Liver (tissue), 9 donors: ENCODE data around the gene FBLIM1. TPM values are rescaled to one million over a fixed set of nuclear protein-coding genes. Genes with fewer than 3 reads are reported as not detected.
"Not testable (repeated sequence)": the region's sequence is repeated elsewhere in the genome, so short reads cannot be mapped to it uniquely, and the experiment has no call there.

Experiments
- DNase-seq: peaks from one replicate; pipeline ENCODE4 v3.0.0-alpha.2; 2017; ENCODE audit warnings: low spot score
- H3K27ac ChIP-seq, 2 donors: one replicate each; pipeline ENCODE4 v1.7.0; 2013; ENCODE audit warnings: inconsistent platforms in 2 of 2, low read length in 2 of 2, control low read depth in 1 of 2, low read depth in 1 of 2, mild to moderate bottlenecking in 1 of 2
- H3K27me3 ChIP-seq, 4 donors: one replicate each; pipeline versions ENCODE4 v1.6.1 to v1.7.0; 2013; ENCODE audit warnings: low read length in 3 of 4, inconsistent platforms in 1 of 4, mild to moderate bottlenecking in 1 of 4, moderate library complexity in 1 of 4; ENCODE audit not compliant: control insufficient read depth in 4 of 4, insufficient read depth in 4 of 4
- H3K36me3 ChIP-seq, 4 donors: one replicate each; pipeline versions ENCODE4 v1.6.1 to v1.7.0; 2013; ENCODE audit warnings: low read length in 3 of 4, mild to moderate bottlenecking in 3 of 4, low read depth in 1 of 4, moderate library complexity in 1 of 4; ENCODE audit not compliant: control insufficient read depth in 4 of 4, insufficient read depth in 3 of 4
- H3K4me1 ChIP-seq, 4 donors: one replicate each; pipeline versions ENCODE4 v1.6.1 to v1.7.0; 2013; ENCODE audit warnings: low read length in 3 of 4, mild to moderate bottlenecking in 3 of 4, moderate library complexity in 1 of 4; ENCODE audit not compliant: control insufficient read depth in 4 of 4, insufficient read depth in 4 of 4
- H3K4me3 ChIP-seq, 3 donors: one replicate each; pipeline versions ENCODE4 v1.6.1 to v1.7.0; 2013; ENCODE audit warnings: low read length in 3 of 3, control low read depth in 1 of 3, low read depth in 1 of 3, mild to moderate bottlenecking in 1 of 3
- H3K9ac ChIP-seq, 2 donors: one replicate each; pipeline ENCODE4 v1.7.0; 2013; ENCODE audit warnings: low read length in 2 of 2, mild to moderate bottlenecking in 2 of 2, moderate library complexity in 2 of 2, control low read depth in 1 of 2, low read depth in 1 of 2
- H3K9me3 ChIP-seq, 4 donors: one replicate each; pipeline versions ENCODE4 v1.6.1 to v1.7.0; 2013; ENCODE audit warnings: low read length in 3 of 4; ENCODE audit not compliant: control insufficient read depth in 4 of 4
- GABPA ChIP-seq, 2 donors: IDR thresholded peaks in 1 of 2; conservative IDR thresholded peaks in 1 of 2; 2 replicates each; pipeline ENCODE4 v1.6.1; 2016; ENCODE audit warnings: antibody characterized with exemption in 2 of 2, mild to moderate bottlenecking in 1 of 2, moderate library complexity in 1 of 2
- HNF4A ChIP-seq, 2 donors: conservative IDR thresholded peaks; 2 replicates each; pipeline ENCODE4 v1.6.1; 2016; ENCODE audit warnings: antibody characterized with exemption in 2 of 2, mild to moderate bottlenecking in 2 of 2
- RAD21 ChIP-seq, 2 donors: IDR thresholded peaks; 2 replicates each; pipeline ENCODE4 v1.6.1; 2016; ENCODE audit warnings: antibody characterized with exemption in 2 of 2, mild to moderate bottlenecking in 2 of 2
- SP1 ChIP-seq: IDR thresholded peaks from 2 replicates; pipeline ENCODE4 v1.6.1; 2018; ENCODE audit warnings: antibody characterized with exemption, mild to moderate bottlenecking
- TAF1 ChIP-seq: conservative IDR thresholded peaks from 2 replicates; pipeline ENCODE4 v1.6.1; 2016; ENCODE audit warnings: antibody characterized with exemption, mild to moderate bottlenecking
- YY1 ChIP-seq: IDR thresholded peaks from 2 replicates; pipeline ENCODE4 v1.6.1; 2016; ENCODE audit warnings: antibody characterized with exemption, mild to moderate bottlenecking
- WGBS: extraction: QIAGEN DNeasy Blood & Tissue Kit; methylation state at CpG from one replicate; pipeline ENCODE4 v1.1.7; 2013; 5-methylcytosine and 5-hydroxymethylcytosine counted together
- polyA plus RNA-seq, 2 donors: library from polyadenylated mRNA; stranded (reverse) in 1 of 2; unstranded in 1 of 2; fragments of 200-250 nt in 1 of 2; fragments of >200 nt in 1 of 2; fragmentation: Nextera tagmentation in 1 of 2; extraction: Ambion mirVana in 1 of 2; gene quantifications; one replicate each; pipeline versions ENCODE4 v1.2.1 to v1.2.3, GENCODE V29; 2013 to 2015
- total RNA-seq, 2 donors: library from RNA; depleted of rRNA; stranded (reverse); fragments of >200 nt; gene quantifications; one replicate each; pipeline ENCODE4 v1.2.3, GENCODE V29; 2014
- TF ChIP-seq, protein P1 (sequence below): fragments of 150-350 bp; IDR thresholded peaks from 2 replicates; pipeline ENCODE4 v1.5.1; 2017; ENCODE audit warnings: improper control_type of control experiment, low read depth, low read length; ENCODE audit not compliant: missing input control
- TF ChIP-seq, protein P2 (sequence below): IDR thresholded peaks from 2 replicates; pipeline ENCODE4 v1.6.1; 2016; ENCODE audit warnings: antibody characterized with exemption
- donor health status: healthy.
- donor health status: healthy.
- donor health status: healthy.
- donor health status: healthy.
- donor health status: healthy.

The FBLIM1 gene
- total and polyA plus RNA-seq, 4 donors = 3.6 to 6.4 (median 3.7) TPM

DNA sequence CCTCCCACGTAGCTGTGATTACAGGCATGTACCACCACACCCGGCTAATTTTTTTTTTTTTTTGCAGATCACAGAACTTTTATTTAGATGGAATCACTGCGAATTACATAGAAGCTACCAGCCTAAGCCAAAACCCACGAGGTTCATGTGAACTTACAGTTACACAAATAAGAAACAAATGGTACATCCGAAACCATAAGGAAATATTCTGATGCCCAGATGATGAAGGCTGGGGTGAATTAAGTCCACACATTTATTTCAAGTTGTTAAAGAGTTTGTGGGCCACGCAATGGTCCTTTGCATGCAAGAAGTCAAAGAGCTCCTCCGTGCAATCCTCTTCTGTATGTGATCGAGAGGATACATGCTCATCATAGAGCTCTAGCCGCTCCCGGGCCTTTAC, 48.5 kb downstream of the FBLIM1 start:
- H3K27me3 ChIP-seq = no peaks in the 10 kb centered on the region
- TF ChIP-seq SP1 (no peak), HNF4A (conservative IDR thresholded peaks at IDR 0.05) (no peak), RAD21 (IDR thresholded peaks at IDR 0.05) (no peak)
- TF ChIP-seq, protein P1, sequence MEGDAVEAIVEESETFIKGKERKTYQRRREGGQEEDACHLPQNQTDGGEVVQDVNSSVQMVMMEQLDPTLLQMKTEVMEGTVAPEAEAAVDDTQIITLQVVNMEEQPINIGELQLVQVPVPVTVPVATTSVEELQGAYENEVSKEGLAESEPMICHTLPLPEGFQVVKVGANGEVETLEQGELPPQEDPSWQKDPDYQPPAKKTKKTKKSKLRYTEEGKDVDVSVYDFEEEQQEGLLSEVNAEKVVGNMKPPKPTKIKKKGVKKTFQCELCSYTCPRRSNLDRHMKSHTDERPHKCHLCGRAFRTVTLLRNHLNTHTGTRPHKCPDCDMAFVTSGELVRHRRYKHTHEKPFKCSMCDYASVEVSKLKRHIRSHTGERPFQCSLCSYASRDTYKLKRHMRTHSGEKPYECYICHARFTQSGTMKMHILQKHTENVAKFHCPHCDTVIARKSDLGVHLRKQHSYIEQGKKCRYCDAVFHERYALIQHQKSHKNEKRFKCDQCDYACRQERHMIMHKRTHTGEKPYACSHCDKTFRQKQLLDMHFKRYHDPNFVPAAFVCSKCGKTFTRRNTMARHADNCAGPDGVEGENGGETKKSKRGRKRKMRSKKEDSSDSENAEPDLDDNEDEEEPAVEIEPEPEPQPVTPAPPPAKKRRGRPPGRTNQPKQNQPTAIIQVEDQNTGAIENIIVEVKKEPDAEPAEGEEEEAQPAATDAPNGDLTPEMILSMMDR = no peak
- TF ChIP-seq, protein P2, sequence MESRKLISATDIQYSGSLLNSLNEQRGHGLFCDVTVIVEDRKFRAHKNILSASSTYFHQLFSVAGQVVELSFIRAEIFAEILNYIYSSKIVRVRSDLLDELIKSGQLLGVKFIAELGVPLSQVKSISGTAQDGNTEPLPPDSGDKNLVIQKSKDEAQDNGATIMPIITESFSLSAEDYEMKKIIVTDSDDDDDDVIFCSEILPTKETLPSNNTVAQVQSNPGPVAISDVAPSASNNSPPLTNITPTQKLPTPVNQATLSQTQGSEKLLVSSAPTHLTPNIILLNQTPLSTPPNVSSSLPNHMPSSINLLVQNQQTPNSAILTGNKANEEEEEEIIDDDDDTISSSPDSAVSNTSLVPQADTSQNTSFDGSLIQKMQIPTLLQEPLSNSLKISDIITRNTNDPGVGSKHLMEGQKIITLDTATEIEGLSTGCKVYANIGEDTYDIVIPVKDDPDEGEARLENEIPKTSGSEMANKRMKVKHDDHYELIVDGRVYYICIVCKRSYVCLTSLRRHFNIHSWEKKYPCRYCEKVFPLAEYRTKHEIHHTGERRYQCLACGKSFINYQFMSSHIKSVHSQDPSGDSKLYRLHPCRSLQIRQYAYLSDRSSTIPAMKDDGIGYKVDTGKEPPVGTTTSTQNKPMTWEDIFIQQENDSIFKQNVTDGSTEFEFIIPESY = no peak
- DNase-seq = no peak
- no peaks in the 10 kb centered on the region for H3K36me3 ChIP-seq
- H3K9ac ChIP-seq = no peak overlapping the region
- no peak overlapping the region for H3K4me3 ChIP-seq
- H3K27ac ChIP-seq = no peak overlapping the region
- no peaks in the 10 kb centered on the region for H3K9me3 ChIP-seq
- no peaks in the 10 kb centered on the region for H3K4me1 ChIP-seq
- 94% methylated on average over 10 of the region's 10 CpGs for WGBS

DNA sequence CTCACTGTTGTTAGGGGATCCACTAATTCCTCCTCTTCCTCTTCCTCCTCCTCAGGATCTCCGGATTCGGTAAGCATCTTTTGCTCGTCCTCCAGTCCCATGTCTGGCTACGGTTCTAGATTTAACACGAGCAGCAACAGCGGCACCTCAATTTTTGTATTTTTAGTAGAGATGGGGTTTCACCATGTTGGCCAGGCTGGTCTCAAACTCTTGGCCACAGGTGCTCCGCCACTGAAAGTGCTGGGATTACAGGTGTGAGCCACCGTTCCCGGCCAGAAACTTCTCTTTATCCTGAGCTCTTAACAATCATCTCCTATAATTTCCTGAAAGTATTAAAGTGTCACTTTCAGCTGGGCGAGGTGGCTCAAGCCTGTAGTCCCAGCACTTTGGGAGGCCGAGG, 49.0 kb downstream of the FBLIM1 start, which contains the start of gene UQCRHL:
TSS of gene UQCRHL (minus strand) at position 101 of the 400 bp plus-strand sequence. CDS start at position 101, 0 bp downstream.
- not testable (repeated sequence) for DNase-seq, H3K27ac ChIP-seq, H3K9me3 ChIP-seq, H3K4me1 ChIP-seq, H3K4me3 ChIP-seq, H3K36me3 ChIP-seq, H3K27me3 ChIP-seq, H3K9ac ChIP-seq
- WGBS = 94% methylated on average over 11 of the region's 11 CpGs

DNA sequence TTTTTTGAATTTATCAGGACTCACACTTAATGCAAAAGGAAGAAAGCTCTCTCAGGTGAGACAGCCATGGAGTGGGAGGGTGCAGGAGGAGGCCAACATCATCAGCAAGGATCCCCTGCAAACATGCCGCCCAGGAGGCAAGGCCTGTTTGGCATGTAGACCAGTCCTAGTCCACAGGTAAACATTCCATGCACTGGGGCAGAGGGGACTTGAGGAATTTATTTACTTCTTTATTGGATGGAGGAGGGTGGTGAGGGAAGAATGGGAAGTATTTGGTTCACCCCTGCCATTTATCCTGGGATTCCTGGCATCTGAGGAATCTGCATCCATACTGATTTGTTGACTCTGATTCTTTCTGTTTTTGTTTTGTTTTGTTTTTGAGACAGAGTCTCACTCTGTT, 50.4 kb downstream of the FBLIM1 start:
- no peaks in the 10 kb centered on the region for H3K4me1 ChIP-seq
- no peak for DNase-seq
- H3K27me3 ChIP-seq = no peaks in the 10 kb centered on the region
- H3K9me3 ChIP-seq = no peaks in the 10 kb centered on the region
- H3K9ac ChIP-seq = no peak overlapping the region
- TF ChIP-seq, protein P2 = no peak
- no peak for TF ChIP-seq GABPA (IDR thresholded peaks at IDR 0.05 in 1 of 2, conservative IDR thresholded peaks at IDR 0.05 in 1 of 2)
- no peak for TF ChIP-seq TAF1
- TF ChIP-seq YY1 = no peak
- TF ChIP-seq SP1 = no peak
- no peak overlapping the region for H3K4me3 ChIP-seq
- no peak overlapping the region for H3K27ac ChIP-seq
- WGBS = 93% methylated on average over 1 of the region's 1 CpG
- H3K36me3 ChIP-seq = no peaks in the 10 kb centered on the region
